Ishikawa (cell line): ENCODE data around the gene DYRK1A.

Source experiments
- EGR1 ChIP-seq: IDR thresholded peaks from 2 replicates; pipeline ENCODE4 v1.6.1; 2012
- EP300 ChIP-seq: IDR thresholded peaks from 2 replicates; pipeline ENCODE4 v1.6.1; 2012; ENCODE audit warnings: borderline replicate concordance
- FOXM1 ChIP-seq: IDR thresholded peaks from 2 replicates; pipeline ENCODE4 v1.6.1; 2012; ENCODE audit warnings: low read depth, borderline replicate concordance
- MAX ChIP-seq: IDR thresholded peaks from 2 replicates; pipeline ENCODE4 v1.6.1; 2012
- REST ChIP-seq: IDR thresholded peaks from 2 replicates; pipeline ENCODE4 v1.6.1; 2012; ENCODE audit warnings: low read depth, mild to moderate bottlenecking
- YY1 ChIP-seq: IDR thresholded peaks from 2 replicates; pipeline ENCODE4 v1.6.1; 2012; ENCODE audit warnings: low read depth
- ZBTB7A ChIP-seq: IDR thresholded peaks from 2 replicates; pipeline ENCODE4 v1.6.1; 2012; ENCODE audit warnings: low read depth

- no peak for TF ChIP-seq FOXM1
- TF ChIP-seq REST = no peak
- TF ChIP-seq ZBTB7A = no peak
- TF ChIP-seq YY1 = no peak
- TF ChIP-seq EP300 = no peak
- no peak for TF ChIP-seq MAX
- no peak for TF ChIP-seq EGR1
These were observed 189.2 kb downstream of the DYRK1A start for GRCh38 chr21:37555672-37556261.
